Left ventricle myocardium inferior (tissue), 1 donor: ENCODE measurements around the gene REXO5. TPM values are rescaled to one million over a fixed set of nuclear protein-coding genes. Genes with fewer than 3 reads are reported as not detected.
A peak's percentile ranks its signal among the peaks of the same experiment; 100 is the strongest.
"Not testable (repeated sequence)": the region's sequence is repeated elsewhere in the genome, so short reads cannot be mapped to it uniquely, and the experiment has no call there.

Experiments used
- DNase-seq: peaks from one replicate; pipeline ENCODE4 v3.0.0-alpha.2; 2020
- H3K27ac ChIP-seq: fragments of 200-600 bp; replicated peaks from 2 replicates; pipeline ENCODE4 v1.8.0; 2021
- H3K27me3 ChIP-seq: fragments of 200-600 bp; 2 replicates; pipeline ENCODE4 v1.8.0; 2021; ENCODE audit warnings: low read depth
- H3K36me3 ChIP-seq: fragments of 200-600 bp; 2 replicates; pipeline ENCODE4 v1.8.0; 2021
- H3K4me1 ChIP-seq: fragments of 200-600 bp; 2 replicates; pipeline ENCODE4 v1.8.0; 2021
- H3K4me3 ChIP-seq: fragments of 200-600 bp; 2 replicates; pipeline ENCODE4 v1.8.0; 2021; ENCODE audit warnings: mild to moderate bottlenecking, moderate library complexity
- H3K9me3 ChIP-seq: fragments of 200-600 bp; replicated peaks from 2 replicates; pipeline ENCODE4 v1.8.0; 2021
- CTCF ChIP-seq: fragments of 200-600 bp; IDR thresholded peaks from 2 replicates; pipeline ENCODE4 v1.8.0; 2021; ENCODE audit warnings: antibody characterized with exemption, mild to moderate bottlenecking, borderline replicate concordance
- intact Hi-C: fragments of 100-400 bp; cut with micrococcal nuclease; formaldehyde crosslinking; loops from one replicate; pipeline ENCODE4 v1.11.0; 2022
- long read RNA-seq: library from polyadenylated mRNA; unstranded; transcript quantifications from one replicate; pipeline ENCODE4 v2.0.0, GENCODE V29; 2021
- total RNA-seq: library from RNA; stranded (reverse); fragmentation: NEBNext Ultra II Directional; extraction: Animal tissue kit (Norgen Biotek cat#: 25700); gene quantifications from one replicate; pipeline ENCODE4 v1.2.1, GENCODE V29; 2021
- donor health status: DM: no; HTN: yes; CAD: no; lungs with severe emphysema.

REXO5 gene
- 5.9 TPM for total RNA-seq
- long read RNA-seq, partial matches to known transcripts, result 0 of 6 reads
- long read RNA-seq, other reads (novel, unspliced or antisense), result 5 of 6 reads

- peak; percentile 91 for DNase-seq
- peak within 1 kb of the TSS; percentile 94 for H3K4me3 ChIP-seq
- H3K36me3 ChIP-seq, result peaks cover under 1% of the 10 kb centered on the region
- H3K9me3 ChIP-seq, result no peaks in the 10 kb centered on the region
- intact Hi-C loops, result no loop called here
- H3K27ac ChIP-seq, result peak within 1 kb of the TSS; percentile 96
- H3K4me1 ChIP-seq, result peaks cover 30% of the 10 kb centered on the region
- TF ChIP-seq CTCF, result peak; percentile 55
- H3K27me3 ChIP-seq, result no peaks in the 10 kb centered on the region
Observed at GRCh38 chr16:20806168-20807050, at the start of gene REXO5, which contains the start of gene ERI2. Gene REXO5 (plus strand): TSS chr16:20806527. CDS start chr16:20806954, 427 bp downstream. Gene ERI2 (minus strand): TSS chr16:20806472. CDS start chr16:20806430, 42 bp downstream.

GRCh38 chr16:20760346-20760745 lies 46.0 kb upstream of the REXO5 start:
- no peaks in the 10 kb centered on the region for H3K27me3 ChIP-seq
- peaks cover 8% of the 10 kb centered on the region for H3K4me1 ChIP-seq
- no peak overlapping the region for H3K4me3 ChIP-seq
- intact Hi-C loops, result no loop called here
- peaks cover 4% of the 10 kb centered on the region for H3K9me3 ChIP-seq
- H3K27ac ChIP-seq, result no peak overlapping the region
- H3K36me3 ChIP-seq, result no peaks in the 10 kb centered on the region
- DNase-seq, result no peak
- TF ChIP-seq CTCF, result no peak

GRCh38 chr16:20761175-20761574 lies 45.2 kb upstream of the REXO5 start:
- Histone ChIP-seq H3K4me1 (peaks cover 8% of the 10 kb centered on the region), H3K9me3 (peaks cover 4% of the 10 kb centered on the region), H3K36me3 (no peaks in the 10 kb centered on the region), H3K27me3 (no peaks in the 10 kb centered on the region), H3K27ac (no peak overlapping the region), H3K4me3 (no peak overlapping the region)
- no peak for DNase-seq
- no peak for TF ChIP-seq CTCF
- intact Hi-C loops, result no loop called here

GRCh38 chr16:20762404-20763123 lies 43.8 kb upstream of the REXO5 start:
- peaks cover 4% of the 10 kb centered on the region for H3K9me3 ChIP-seq
- no peak for DNase-seq
- peaks cover 8% of the 10 kb centered on the region for H3K4me1 ChIP-seq
- intact Hi-C loops, result no loop called here
- H3K4me3 ChIP-seq, result no peak overlapping the region
- TF ChIP-seq CTCF, result no peak
- H3K27me3 ChIP-seq, result no peaks in the 10 kb centered on the region
- H3K27ac ChIP-seq, result no peak overlapping the region
- H3K36me3 ChIP-seq, result no peaks in the 10 kb centered on the region

GRCh38 chr16:20763461-20764232 lies 42.7 kb upstream of the REXO5 start, which contains the start of gene ACSM3:
Gene ACSM3 (plus strand): TSS chr16:20764014. CDS start chr16:20770035, 6,021 bp downstream.
- no peak for DNase-seq
- Histone ChIP-seq H3K4me3 (peak within 1 kb of the TSS; percentile 54), H3K9me3 (peaks cover 4% of the 10 kb centered on the region), H3K27me3 (no peaks in the 10 kb centered on the region), H3K36me3 (no peaks in the 10 kb centered on the region), H3K4me1 (peaks cover 8% of the 10 kb centered on the region), H3K27ac (peak within 1 kb of the TSS; percentile 47)
- intact Hi-C loops, result no loop called here
- TF ChIP-seq CTCF, result no peak

- H3K9me3 ChIP-seq, H3K4me3 ChIP-seq, H3K36me3 ChIP-seq, intact Hi-C loops, H3K27ac ChIP-seq, H3K27me3 ChIP-seq, H3K4me1 ChIP-seq, DNase-seq: not testable (repeated sequence)
Observed at GRCh38 chr16:20764448-20764847, 41.9 kb upstream of the REXO5 start.
